ENCODE data around the gene PCYT2. TPM values are rescaled to one million over a fixed set of nuclear protein-coding genes. Genes with fewer than 3 reads are reported as not detected.

Gene PCYT2
- total and polyA plus RNA-seq, 9 of the 15 experiments (the other 6 are each of a cell fraction or from before 2014, with no cell fraction given) = 0.92 to 134 (median 82.5) TPM

- Histone ChIP-seq H3K79me2 (ENCODE audit: control insufficient read depth, insufficient read depth, low read length) (peaks cover 4% of the 10 kb centered on the region; the same call in 1 of the 3 replicates), H4K20me1 (replicated peaks; ENCODE audit: control insufficient read depth, insufficient read depth, low read length) (no peaks in the 10 kb centered on the region), H3K4me2 (ENCODE audit: insufficient read depth, low read length) (no peak overlapping the region), H3K9ac (ENCODE audit: insufficient read depth in 1 of 2, low read depth in 2 of 2, low read length in 2 of 2) (peak overlapping the region in 1 of 2 experiments; percentile 76; a peak in 2 of 4 replicates), H3K9me1 (ENCODE audit: control insufficient read depth, insufficient read depth, low read length) (no peaks in the 10 kb centered on the region), H3K27ac (ENCODE audit: extremely low read depth, low read depth, low read length) (no peak overlapping the region), H3K27me3 (ENCODE audit: control insufficient read depth in 2 of 2, insufficient read depth in 2 of 2, low read length in 2 of 2) (no peaks in the 10 kb centered on the region), H3K36me3 (ENCODE audit: control insufficient read depth, insufficient read depth, low read length) (peaks cover 48% of the 10 kb centered on the region), H3K4me3 (no peak overlapping the region), H3K9me3 (replicated peaks; ENCODE audit: control insufficient read depth, insufficient read depth, low read depth, low read length) (no peaks in the 10 kb centered on the region), H2AFZ (ENCODE audit: low read depth, low read length) (no peak overlapping the region), H3K4me1 (replicated peaks in 1 of 2; ENCODE audit: control insufficient read depth in 2 of 2, insufficient read depth in 2 of 2, low read length in 2 of 2) (peaks cover 5 to 14% of the 10 kb centered on the region in 2 experiments; a peak in 4 of 5 replicates)
- intact Hi-C loops (cut with micrococcal nuclease) (no loop called here), in situ Hi-C loops (cut with MboI) (no loop called here)
- DNase-seq (ENCODE audit: extremely low read depth in 1 of 4, low spot score in 3 of 4) (no peak), FAIRE-seq (no peak), ATAC-seq (no peak)
- CTCF ChIA-PET (ENCODE audit: low intra/inter-chr PET ratio) = no interaction called here
- TF ChIP-seq BMI1 (IDR thresholded peaks at IDR 0.05; ENCODE audit: low read length) = no peak
- no peak for TF ChIP-seq ZNF324 (CRISPR knock-in tag; IDR thresholded peaks at IDR 0.05)
- TF ChIP-seq POLR2A (conservative IDR thresholded peaks at IDR 0.05) = 0 out of 2 replicates have a peak, but pooled peaks have one; percentile 42
- TF ChIP-seq ATF3 (IDR thresholded peaks at IDR 0.05) = no peak
- TF ChIP-seq ATF3 (CRISPR knock-in tag; conservative IDR thresholded peaks at IDR 0.05) = no peak
- peak; percentile 37; the same call in 1 of the 2 replicates for TF ChIP-seq SUPT5H (IDR thresholded peaks at IDR 0.05)
- TF ChIP-seq POLR2AphosphoS5 (IDR thresholded peaks at IDR 0.05; ENCODE audit: control insufficient read depth, insufficient read depth, low read depth, low read length) = 0 out of 2 replicates have a peak, but pooled peaks have one; percentile 13
- POLR2A ChIA-PET = interaction anchor here (7.3 kb wide), 1 partner anchor 10 kb away, joined by 85 read pairs; the partner anchor contains the start of genes ALYREF and ANAPC11
- BruUV-seq (replicated peaks) = no TSS peak
- 91% methylated on average over 5 of the region's 5 CpGs for WGBS (ENCODE audit: insufficient coverage, low coverage, missing lambda C conversion rate)
These were observed 33.6 kb downstream of the PCYT2 start for GRCh38 chr17:81877569-81877968.
